Measurements from ENCODE around the gene GPS1.

GPS1 gene

GRCh38 chr17:82081546-82081945, 29.8 kb downstream of the GPS1 start:
- no peak for DNase-seq

DNA sequence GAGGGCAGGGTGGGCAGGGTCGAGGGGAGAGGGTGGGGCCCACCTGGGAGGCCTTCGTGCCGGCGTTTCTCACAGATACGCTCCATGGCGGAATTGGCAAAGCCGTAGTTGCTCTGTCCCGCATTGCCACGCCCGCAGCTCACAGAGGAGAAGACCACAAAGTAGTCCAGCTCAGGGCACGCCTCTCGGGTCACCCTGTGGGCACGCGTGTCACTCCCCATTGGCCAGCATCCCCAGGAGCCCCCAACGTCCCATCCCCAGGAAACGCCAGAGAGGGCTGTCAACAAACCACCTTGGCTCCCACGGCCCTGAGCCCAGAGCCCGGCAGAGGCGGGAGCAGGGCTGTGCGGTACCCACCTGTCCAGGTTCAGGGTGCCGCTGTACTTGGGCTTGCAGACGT, 30.3 kb downstream of the GPS1 start:
- DNase-seq, result no peak

DNA sequence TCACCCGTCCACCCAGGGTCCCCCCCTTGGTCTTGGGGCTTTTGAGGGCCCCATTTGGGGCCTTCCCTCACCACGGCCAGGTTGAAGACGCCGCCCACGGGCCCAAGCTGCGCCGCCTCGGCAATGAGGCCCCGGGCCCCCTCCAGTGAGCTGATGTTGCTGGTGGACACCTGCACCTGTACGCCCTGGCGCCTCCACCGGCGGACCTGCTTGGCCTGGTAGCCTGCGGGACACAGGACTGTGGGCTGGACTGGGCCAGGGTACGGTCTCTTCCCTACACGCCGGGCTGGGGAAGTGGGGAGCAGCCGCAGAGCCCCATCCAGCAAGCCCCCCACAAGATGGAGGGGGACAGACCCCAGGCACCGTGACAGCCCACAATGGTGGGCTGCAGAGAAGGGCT, 30.8 kb downstream of the GPS1 start:
- DNase-seq, result no peak

GRCh38 chr17:82083009-82083408, 31.3 kb downstream of the GPS1 start:
- DNase-seq, result no peak

DNA sequence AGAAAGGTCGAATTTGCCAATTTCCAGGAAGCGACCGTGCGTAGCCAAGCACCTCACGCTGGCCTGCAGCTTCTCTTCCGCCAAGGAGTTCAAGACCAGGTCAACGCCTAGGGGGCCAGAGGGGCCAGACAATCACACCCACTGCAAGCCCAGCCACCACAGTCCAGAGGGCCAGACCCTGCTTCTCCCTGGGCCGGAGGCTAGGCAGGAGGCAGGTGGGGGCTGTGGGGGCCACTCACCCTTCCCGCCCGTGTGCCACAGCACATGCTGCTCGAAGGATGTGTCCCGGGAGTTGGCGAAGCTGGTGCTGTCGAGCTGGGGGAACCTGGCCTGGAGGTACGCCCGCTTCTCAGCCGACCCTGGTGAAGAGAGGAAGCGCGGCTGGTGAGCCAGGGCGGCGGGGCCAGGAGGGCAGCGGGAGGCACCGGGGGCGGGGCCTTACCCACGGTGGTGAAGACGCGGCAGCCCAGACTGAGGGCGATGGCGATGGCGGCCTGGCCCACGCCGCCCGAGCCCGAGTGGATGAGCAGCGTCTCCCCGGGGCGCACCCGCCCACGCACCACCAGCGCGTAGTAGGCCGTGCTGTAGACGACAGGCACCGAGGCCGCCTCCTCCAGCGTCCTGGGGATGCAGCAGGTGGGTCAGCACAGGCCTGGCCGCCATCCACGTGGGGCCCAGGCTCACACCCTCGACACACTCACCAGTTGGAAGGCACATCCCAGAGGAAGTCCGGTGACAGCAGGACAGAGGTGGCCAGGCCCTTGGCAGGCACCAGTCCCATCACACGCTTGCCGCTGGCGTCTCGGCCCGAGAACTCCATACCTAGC, 32.0 kb downstream of the GPS1 start:
- DNase-seq, result no peak

- DNase-seq, result no peak
Measured at GRCh38 chr17:82084373-82085030, 32.8 kb downstream of the GPS1 start.

DNA sequence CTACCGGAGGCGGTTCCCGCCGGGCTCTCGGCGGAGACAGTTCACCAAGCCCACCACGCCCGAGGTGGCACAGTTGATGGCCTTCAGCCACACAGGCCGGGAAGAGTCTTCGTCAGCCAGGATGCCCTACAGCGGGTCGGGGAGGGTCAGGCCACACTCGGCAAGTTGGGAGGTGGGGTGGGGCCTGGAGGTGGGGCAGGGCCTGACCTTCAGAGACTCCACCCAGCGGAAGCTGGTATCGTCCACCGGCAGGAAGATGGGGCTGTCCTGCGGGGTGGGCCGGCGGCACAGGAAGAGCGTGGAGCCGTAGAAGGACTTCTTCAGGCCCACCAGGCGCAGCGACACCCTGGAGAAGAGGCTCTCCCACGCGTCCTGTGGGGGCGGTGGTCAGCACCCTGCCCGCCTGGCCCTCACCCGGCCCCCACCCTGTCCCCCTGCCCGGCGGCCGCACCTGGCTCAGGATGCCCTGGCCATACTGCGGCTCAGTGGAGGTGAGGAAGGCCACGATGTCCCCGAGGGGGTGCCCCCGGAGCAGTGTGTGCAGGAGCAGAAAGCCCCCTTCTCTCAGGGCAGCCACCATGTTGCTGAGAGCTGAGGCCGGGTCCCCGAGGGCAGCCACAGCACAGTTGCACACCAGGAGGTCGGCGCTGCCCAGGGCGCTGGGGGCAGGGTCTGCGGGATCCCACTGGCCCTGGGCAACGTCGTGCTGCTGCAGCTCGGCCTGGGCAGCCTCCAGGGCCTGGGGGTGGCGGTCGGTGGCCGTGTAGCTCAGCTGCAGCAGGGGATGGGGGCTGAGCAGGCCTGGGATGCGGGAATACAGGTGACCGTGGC, 33.5 kb downstream of the GPS1 start:
- no peak for DNase-seq

DNA sequence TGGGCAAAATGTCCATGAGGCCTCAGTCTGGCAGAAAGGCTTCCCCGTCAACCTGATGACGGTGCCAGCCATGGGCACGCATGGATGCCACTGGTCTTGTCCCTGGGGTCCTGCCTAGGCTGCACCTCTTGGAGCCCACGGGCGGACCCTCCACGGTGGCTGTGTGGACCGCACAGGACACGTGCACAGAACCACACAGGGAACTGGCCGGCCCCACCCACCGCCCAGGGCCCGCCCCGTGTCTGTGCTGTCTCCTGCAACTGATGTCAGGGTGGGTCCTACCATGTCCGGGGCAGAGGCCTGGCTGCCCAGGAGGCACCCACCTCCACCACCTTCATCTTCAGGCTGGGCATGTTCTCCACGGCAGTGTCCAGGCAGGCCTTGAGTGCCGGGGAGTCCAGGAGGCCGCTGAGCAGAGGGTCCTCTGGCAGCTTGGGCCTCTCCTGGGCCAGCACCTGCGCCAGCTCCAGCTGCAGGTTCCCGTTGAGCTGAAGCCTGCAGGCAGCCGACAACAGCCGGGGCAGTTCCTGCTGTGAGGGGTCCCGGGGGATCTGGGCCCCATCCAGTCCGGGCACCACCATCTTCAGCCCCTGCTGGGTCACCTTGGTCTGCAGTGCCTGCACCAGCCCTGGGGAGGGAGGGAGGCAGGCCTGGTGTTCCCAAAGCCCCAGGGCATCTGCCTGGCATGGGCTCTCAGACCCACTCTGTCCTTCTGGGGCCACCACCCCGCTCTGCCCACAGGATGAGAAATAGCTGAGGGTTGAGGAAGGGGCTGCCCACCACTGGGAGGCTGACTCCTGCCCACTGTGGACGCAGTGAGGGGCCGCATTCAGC, 34.5 kb downstream of the GPS1 start:
- DNase-seq, result no peak

DNA sequence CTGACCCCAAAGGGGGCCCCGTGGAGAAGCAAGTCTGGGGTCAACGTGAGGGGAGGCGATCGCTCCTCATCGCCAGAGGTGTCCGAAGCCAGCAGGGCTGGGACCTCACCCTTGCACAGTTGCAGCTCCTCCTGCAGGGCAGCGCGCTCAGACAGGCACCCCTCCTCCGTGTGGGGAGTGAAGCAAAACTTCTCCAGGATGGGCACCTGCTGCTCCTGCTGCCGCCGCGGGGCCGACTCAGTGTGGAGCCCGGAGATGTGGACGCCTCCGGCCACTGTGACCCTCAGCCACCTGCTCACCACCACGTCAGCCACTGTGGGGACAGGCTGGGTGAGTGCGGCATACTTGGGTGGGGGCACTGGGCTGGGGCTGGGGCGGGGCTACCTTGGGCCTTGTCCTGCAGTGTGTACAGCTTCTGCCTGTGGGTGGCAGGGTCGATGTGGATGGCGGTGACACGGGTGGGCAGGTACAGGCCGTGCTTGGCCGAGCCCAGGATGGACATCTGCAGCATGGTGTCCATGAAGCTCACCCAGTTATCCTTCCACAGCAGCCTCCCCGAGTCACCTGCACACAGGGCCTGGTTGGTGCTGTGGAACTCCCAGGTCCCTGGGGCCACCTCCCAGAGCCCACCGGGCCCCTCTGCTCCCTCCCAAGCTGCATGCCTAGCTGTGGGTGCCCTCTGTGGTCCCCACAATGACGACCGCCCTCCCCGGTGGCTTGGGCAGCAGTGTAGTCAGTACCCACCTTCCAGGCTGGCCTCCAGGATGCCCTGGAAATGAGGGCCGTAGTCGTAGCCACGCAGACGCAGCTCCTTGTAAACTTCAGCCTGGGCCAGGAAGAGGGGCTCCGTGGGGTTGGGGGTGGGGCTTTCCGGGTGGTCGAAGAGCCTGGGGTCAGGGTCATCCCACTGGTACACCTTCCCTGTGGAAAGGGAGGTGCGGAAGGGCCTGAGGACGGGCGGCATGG, 35.5 kb downstream of the GPS1 start:
- no peak for DNase-seq

- DNase-seq, result no peak
Measured at GRCh38 chr17:82087961-82088837, 36.5 kb downstream of the GPS1 start.

DNA sequence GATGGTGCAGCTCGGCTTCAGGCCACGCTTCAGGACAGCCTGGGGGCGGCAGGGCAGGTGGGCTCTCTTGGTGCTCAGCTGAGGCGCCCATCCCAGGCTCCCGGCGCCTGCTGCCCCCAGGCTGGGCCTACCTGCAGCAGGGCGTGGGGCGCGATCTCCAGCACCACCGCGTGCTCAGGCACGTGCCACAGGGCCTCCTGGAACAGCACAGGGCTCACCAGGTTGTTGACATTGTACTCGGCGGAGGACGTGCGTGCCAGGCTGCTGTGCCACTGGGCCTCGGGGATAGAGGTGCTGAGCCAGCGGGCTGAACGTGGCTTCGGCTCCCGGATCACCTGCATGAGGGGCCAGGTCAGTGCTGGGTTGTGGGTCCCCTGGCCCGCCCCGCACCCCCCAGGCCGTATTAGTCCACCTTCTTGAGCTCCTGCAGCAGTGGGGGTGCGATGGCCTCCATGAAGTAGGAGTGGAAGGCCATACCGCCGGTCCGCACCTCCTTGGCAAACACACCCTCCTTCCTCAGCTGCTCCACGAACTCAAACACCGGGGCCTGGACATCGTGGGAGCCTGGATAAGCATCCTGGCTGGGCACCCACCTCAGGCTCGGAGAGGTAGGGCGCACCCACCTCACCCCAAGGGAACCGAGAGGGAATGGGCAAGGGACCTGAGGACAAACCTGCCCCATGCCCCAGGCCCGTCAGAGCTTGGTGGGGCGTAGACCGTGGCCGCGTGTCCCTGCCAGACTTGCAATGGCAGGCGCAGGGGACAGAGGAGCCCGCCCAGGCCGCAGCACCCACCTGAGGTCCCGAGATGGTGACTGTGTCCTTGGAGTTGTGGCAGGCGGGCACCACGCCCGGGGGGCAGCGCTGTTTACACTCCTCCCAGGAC, 37.4 kb downstream of the GPS1 start:
- DNase-seq, result no peak

DNA sequence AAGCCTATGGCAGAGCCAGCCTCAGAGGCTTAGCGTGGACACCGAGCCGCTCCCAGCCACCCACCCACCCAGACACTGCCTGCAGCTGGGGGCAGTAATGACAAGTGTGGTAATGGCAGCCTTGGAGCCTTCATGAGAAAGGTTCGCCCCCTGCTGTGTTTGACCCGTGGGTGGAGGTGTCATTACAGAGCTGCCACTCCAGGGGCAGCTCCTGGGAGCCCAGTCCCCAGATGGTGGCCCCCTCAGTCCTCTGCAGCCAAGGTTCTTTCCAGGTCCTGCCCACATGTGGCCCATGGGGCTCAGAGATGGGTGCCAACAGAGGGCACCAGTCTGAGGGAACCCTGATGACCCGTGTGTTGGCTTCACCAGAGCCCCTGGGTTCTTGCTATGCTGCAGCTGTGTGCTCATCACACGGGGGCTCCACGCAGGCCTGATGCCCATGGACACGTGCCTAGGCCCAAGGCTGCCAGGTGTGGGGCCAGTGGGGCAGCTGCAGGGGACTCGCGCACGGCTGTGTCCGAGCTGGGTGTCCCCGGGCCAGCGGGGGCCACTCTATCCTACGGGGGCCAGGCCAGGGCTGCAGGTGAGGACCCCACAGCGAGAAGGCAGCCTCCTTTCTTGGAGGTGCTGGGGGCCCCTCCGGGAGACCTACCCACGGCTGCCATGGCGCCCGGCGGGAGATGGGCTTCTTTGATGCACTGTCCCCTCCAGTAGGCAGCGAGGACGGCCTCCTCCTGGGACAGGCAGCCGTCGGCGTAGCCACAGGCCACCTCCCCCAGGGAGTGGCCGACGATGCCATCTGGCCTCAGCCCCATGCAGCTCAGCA, 38.2 kb downstream of the GPS1 start:
- no peak for DNase-seq

- DNase-seq, result no peak
Measured at GRCh38 chr17:82090549-82091263, 39.0 kb downstream of the GPS1 start.

- no peak for DNase-seq
Measured at GRCh38 chr17:82091264-82092066, 39.8 kb downstream of the GPS1 start.

DNA sequence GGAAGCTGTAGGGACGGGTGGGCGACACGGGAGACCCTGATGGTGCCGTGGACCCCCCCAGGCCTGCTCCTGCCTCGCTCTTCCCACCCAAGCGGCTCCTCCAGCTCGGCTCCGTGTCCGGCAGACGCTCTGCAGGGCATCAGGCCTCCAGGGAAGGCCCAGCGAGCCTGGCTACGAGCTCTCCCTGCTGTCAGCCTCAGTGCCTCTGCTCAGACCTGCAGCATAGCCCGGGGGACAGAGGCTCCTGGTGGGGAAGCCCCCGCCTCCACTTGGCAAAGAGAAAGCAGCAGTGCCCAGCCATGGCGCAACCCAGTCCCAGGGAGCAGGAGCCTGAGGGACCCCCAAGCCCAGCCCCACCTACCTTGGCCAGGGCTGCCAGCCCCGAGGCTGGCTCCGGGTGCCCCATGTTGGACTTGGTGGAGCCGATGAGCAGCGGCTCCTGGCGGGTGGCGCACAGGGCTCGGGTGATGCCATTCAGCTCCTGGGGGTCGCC, 40.4 kb downstream of the GPS1 start:
- no peak for DNase-seq

DNA sequence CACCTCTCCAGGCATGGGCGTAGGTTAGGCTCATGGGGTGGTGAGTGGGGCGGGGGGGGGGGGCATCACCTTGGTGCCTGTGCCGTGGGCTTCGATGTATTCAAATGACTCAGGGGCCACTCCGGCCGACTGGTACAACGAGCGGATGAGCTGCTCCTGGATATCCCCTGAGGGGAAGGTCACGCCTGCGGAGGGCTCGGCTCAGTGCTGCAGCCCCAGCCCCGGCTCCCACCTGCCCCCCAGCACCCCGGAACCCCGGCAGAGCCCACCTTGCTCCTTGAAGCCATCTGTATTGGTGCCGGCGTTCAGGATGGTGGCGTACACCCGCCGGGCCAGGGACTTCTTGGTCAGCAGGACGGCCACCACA, 40.9 kb downstream of the GPS1 start:
- no peak for DNase-seq
